Ishikawa (cell line): Measurements from ENCODE around the gene NOS1.

Experiments
- CEBPB ChIP-seq: IDR thresholded peaks from 2 replicates; pipeline ENCODE4 v1.6.1; 2012
- CREB1 ChIP-seq: IDR thresholded peaks from 2 replicates; pipeline ENCODE4 v1.6.1; 2012; ENCODE audit warnings: low read depth
- EGR1 ChIP-seq: IDR thresholded peaks from 2 replicates; pipeline ENCODE4 v1.6.1; 2012
- EP300 ChIP-seq: IDR thresholded peaks from 2 replicates; pipeline ENCODE4 v1.6.1; 2012; ENCODE audit warnings: borderline replicate concordance
- FOXM1 ChIP-seq: IDR thresholded peaks from 2 replicates; pipeline ENCODE4 v1.6.1; 2012; ENCODE audit warnings: low read depth, borderline replicate concordance
- MAX ChIP-seq: IDR thresholded peaks from 2 replicates; pipeline ENCODE4 v1.6.1; 2012
- NFIC ChIP-seq: IDR thresholded peaks from 2 replicates; pipeline ENCODE4 v1.6.1; 2012
- RAD21 ChIP-seq: IDR thresholded peaks from 2 replicates; pipeline ENCODE4 v1.6.1; 2012; ENCODE audit warnings: low read depth
- TAF1 ChIP-seq: IDR thresholded peaks from 2 replicates; pipeline ENCODE4 v1.6.1; 2012; ENCODE audit warnings: low read depth, mild to moderate bottlenecking
- TCF12 ChIP-seq: IDR thresholded peaks from 2 replicates; pipeline ENCODE4 v1.6.1; 2012; ENCODE audit warnings: low read depth
- TEAD4 ChIP-seq: IDR thresholded peaks from 2 replicates; pipeline ENCODE4 v1.6.1; 2012
- USF1 ChIP-seq: IDR thresholded peaks from 2 replicates; pipeline ENCODE4 v1.6.1; 2012
- YY1 ChIP-seq: IDR thresholded peaks from 2 replicates; pipeline ENCODE4 v1.6.1; 2012; ENCODE audit warnings: low read depth
- ZBTB7A ChIP-seq: IDR thresholded peaks from 2 replicates; pipeline ENCODE4 v1.6.1; 2012; ENCODE audit warnings: low read depth
- TF ChIP-seq, protein P1 (sequence below): IDR thresholded peaks from 2 replicates; pipeline ENCODE4 v1.6.1; 2012; ENCODE audit warnings: low read depth, mild to moderate bottlenecking

NOS1 gene

GRCh38 chr12:117214797-117215196 is 146.6 kb downstream of the NOS1 start:
- TF ChIP-seq, protein P1, sequence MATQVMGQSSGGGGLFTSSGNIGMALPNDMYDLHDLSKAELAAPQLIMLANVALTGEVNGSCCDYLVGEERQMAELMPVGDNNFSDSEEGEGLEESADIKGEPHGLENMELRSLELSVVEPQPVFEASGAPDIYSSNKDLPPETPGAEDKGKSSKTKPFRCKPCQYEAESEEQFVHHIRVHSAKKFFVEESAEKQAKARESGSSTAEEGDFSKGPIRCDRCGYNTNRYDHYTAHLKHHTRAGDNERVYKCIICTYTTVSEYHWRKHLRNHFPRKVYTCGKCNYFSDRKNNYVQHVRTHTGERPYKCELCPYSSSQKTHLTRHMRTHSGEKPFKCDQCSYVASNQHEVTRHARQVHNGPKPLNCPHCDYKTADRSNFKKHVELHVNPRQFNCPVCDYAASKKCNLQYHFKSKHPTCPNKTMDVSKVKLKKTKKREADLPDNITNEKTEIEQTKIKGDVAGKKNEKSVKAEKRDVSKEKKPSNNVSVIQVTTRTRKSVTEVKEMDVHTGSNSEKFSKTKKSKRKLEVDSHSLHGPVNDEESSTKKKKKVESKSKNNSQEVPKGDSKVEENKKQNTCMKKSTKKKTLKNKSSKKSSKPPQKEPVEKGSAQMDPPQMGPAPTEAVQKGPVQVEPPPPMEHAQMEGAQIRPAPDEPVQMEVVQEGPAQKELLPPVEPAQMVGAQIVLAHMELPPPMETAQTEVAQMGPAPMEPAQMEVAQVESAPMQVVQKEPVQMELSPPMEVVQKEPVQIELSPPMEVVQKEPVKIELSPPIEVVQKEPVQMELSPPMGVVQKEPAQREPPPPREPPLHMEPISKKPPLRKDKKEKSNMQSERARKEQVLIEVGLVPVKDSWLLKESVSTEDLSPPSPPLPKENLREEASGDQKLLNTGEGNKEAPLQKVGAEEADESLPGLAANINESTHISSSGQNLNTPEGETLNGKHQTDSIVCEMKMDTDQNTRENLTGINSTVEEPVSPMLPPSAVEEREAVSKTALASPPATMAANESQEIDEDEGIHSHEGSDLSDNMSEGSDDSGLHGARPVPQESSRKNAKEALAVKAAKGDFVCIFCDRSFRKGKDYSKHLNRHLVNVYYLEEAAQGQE: no peak
- TF ChIP-seq EP300 (no peak), YY1 (no peak), TCF12 (no peak), EGR1 (no peak), TAF1 (no peak), ZBTB7A (no peak), TEAD4 (no peak), CREB1 (no peak), USF1 (no peak), MAX (no peak), FOXM1 (no peak), CEBPB (no peak), RAD21 (no peak), NFIC (no peak)

- TF ChIP-seq TAF1: no peak
- no peak for TF ChIP-seq FOXM1
- TF ChIP-seq CREB1: no peak
- TF ChIP-seq ZBTB7A: no peak
- TF ChIP-seq MAX: no peak
- no peak for TF ChIP-seq TCF12
- no peak for TF ChIP-seq TEAD4
- no peak for TF ChIP-seq EGR1
- TF ChIP-seq, protein P1: no peak
- no peak for TF ChIP-seq NFIC
Measured at GRCh38 chr12:117213295-117213808, 148.1 kb downstream of the NOS1 start.

DNA sequence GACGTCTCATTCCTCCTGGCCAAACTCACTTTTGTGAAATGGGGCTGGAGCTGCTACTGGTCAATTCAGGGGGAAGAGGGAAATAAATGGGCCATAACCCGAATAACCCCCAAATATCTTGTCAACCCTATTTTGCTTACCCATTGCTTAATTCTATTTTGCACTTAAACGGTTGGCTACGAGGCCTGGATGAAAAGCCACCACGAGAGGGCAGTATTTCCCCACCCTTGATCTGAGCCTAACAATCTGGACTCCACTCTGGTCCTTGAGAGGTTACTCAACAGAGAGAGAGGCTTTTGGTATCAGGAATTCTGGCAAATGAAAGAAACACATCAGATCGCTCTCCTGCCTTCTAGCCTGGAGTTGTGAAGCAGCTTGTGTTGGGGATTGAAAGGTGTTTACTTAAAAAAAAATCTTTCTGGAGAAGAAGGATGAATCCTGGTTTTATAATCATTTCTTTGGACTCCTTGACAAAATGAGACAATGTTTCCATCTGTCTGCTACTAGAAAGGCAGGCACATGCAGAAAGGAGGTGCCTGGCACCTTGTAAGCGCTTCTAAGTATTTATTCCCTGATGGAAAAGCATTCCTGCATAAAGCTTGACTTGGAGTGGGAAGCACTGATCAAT is 148.7 kb downstream of the NOS1 start:
- TF ChIP-seq USF1: no peak
- TF ChIP-seq RAD21: peak; percentile 89

GRCh38 chr12:117210266-117210918 is 151.0 kb downstream of the NOS1 start:
- no peak for TF ChIP-seq YY1

GRCh38 chr12:117209626-117210025 is 151.8 kb downstream of the NOS1 start:
- TF ChIP-seq MAX (no peak), NFIC (no peak), CREB1 (no peak), CEBPB (no peak), YY1 (no peak)
- TF ChIP-seq, protein P1: no peak
